HG03457 (cell line): ENCODE data around the gene CTRB2.
"Not testable (repeated sequence)": the region's sequence is repeated elsewhere in the genome, so short reads cannot be mapped to it uniquely, and the experiment has no call there.

Experiments
- ATAC-seq: cut with Tn5 transposase; IDR thresholded peaks from one replicate; pipeline ENCODE4 v1.9.1; 2021; ENCODE audit warnings: moderate number of reproducible peaks; ENCODE audit not compliant: unreplicated experiment

Gene CTRB2

DNA sequence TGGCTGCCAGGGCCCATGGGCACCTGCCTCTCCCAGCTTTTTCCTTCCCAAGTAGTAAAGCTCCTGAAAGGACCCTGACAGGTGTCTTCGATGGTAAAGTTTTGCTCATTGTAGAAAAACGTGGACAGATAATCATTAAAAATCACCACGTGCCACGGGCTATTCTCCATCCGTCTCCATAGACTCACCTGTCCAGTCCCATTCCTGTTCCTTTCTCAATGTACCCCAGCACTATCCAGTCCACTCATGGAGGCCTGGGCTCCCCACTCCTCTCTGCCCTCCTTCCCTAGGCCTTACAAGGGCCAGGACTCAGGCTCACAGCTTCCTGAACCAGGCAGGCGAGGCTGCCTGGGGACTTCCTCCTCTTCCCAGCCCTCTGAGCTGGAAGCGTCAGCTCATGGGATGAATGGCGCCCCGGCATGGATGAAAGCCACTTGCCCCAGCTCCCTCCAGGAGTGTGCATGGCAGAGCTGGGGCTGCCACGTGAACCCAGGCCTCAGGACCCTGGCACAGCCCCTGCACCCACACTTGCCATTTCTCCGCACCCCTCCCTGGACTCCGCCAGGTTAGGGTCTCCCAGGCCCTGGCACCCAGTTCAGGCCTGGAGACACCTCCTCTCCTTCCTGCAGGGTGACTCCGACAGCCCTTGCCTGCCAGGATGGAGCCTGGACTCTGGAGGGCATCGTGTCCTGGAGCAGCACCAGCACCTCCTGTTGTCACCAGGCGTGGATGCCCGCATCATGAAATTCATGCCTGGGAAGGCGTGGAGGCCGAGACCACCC is 20.6 kb upstream of the CTRB2 start:
- no peak for ATAC-seq

GRCh38 chr16:75226550-75227360 is 19.8 kb upstream of the CTRB2 start:
- no peak for ATAC-seq

- no peak for ATAC-seq
Measured at GRCh38 chr16:75225678-75226515, 18.9 kb upstream of the CTRB2 start.

GRCh38 chr16:75225092-75225491 is 18.1 kb upstream of the CTRB2 start:
- no peak for ATAC-seq

GRCh38 chr16:75224306-75225082 is 17.5 kb upstream of the CTRB2 start:
- no peak for ATAC-seq

- ATAC-seq, result not testable (repeated sequence)
Measured at GRCh38 chr16:75223129-75223528, 16.2 kb upstream of the CTRB2 start.

GRCh38 chr16:75222271-75222783 is 15.4 kb upstream of the CTRB2 start:
- no peak for ATAC-seq

- no peak for ATAC-seq
Measured at GRCh38 chr16:75219838-75220237, 12.9 kb upstream of the CTRB2 start.

DNA sequence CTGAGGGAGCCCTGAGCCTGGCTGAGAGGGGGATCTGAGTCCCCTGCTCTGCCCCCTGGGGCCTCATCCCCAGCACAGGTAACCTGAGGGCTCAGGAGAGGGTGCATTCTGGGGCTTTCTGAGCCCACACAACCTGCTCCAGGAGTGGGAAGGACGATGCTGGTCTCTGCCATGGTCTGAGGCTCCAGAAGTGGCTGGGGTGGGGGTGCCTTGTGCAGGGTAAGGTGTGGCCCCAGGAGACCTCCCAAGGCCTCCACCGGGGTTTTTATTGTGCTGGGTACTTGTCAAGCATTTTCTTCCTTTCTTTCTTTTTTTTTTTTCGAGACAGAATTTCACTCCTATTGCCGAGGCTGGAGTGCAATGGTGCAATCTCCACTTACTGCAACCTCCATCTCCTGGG is 12.1 kb upstream of the CTRB2 start:
- no peak for ATAC-seq

DNA sequence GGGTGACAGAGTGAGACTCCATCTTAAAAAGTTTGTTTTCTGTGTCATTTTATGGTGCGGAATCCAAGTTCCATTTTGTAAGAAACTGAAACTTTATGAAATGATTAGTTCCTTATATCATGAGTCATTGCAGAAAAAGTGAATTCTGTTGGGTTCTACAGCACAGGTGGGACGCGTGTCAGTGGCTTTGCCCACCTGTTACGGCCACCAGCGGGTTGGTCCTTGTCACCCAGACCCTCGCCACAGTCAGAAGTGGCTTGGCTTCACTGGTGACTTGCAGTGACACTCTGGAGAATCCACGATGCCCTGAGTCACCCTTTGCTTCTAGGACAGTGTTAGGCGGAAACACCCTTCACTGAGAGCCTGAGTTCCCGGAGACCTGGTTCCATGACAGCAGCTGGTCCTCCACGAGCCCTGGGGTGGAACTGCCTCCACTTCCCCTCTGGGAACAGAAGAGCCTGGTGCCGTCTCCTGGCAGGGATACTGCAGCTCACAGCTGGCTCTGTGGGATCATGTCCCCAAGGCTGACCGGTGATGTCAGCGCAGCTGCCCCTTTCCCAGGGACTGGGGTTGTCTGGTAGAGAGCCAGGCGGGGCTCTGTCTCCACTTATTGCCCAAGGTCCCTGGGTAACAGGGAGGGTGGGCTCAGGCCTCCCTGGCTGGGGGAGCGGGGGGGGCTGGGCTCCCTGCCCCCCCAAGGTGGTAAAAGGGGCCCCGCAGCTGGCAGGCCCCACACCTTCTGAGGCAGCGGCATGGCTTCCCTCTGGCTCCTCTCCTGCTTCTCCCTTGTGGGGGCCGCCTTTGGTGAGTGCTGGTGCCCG is 11.5 kb upstream of the CTRB2 start, which contains the start of gene CTRB1:
Gene CTRB1, plus strand, starts transcription at position 733 of the 821 bp plus-strand sequence. Its CDS starts 20 bp downstream, at position 753.
- ATAC-seq, result no peak

- no peak for ATAC-seq
Measured at GRCh38 chr16:75217389-75217851, 10.5 kb upstream of the CTRB2 start.

DNA sequence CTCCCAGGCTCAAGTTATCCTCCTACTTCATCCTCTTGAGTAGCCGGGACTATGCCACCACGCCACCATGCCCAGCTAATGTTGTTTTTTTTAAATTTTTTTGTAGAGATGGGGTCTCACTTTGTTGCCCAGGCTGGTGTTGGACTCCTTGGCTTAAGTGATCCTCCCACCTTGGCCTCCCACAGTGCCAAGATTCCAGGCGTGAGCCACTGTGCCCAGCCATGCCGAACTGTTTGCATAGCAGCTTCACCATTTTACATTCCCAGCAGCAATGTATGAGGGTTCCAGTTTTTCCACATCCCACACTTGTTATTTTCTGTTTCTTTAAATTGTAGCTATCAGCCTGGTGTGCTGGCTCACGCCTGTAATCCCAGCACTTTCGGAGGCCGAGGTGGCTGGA is 9.6 kb upstream of the CTRB2 start:
- ATAC-seq, result no peak

- ATAC-seq, result no peak
Measured at GRCh38 chr16:75216127-75216526, 9.2 kb upstream of the CTRB2 start.

DNA sequence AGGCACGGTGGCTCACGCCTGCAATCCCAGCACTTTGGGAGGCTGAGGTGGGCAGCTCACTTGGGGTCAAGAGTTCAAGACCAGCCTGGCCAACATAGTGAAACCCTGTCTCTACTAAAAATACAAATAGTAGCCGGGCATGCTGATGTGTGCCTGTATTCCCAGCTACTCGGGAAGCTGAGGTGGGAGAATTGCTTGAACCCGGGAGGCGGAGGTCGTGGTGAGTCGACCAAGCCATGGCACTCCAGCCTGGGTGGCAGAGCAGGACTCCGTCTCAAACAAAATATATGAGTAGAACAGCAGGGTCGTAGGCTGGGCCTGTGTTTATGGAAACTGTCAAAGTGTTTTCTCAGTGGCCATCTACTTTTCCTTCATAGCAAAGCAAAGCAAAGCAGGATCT is 4.3 kb upstream of the CTRB2 start:
- not testable (repeated sequence) for ATAC-seq

DNA sequence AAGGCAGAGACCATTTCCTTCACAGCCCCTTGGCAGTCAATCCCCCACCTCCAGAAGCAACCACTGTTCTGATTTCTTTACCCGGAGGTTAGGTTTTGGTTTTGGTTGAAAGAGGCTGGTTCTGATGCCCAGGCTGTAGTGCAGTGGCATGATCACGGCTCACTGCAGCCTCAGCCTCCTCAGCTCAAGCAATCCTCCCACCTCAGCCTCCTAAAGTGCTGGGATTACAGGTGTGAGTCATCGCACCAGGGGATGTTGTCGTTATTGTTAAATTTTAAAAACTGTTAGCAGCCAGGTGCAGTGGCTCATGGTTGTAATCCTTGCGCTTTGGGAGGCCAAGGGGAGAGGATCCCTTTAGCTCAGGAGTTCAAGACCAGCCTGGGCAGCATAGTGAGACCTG is 3.0 kb upstream of the CTRB2 start:
- ATAC-seq, result no peak

DNA sequence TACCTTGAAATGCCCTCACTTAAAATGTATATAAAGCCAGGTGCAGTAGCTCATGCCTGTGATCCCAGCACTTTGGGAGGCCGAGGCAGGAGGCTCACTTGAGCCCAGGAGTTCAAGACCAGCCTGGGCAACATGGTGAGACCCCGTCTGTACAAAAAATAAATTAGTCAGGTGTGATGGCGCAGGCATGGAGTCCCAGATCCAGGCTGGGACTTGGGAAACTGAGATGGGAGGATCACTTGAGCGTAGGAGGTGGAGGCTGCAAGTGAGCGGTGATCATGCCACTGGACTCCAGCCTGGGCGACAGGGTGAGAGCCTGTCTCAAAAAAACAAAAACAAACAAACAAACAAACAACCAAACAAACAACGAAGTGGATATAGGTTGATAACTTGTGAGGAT is 2.6 kb upstream of the CTRB2 start:
- ATAC-seq, result not testable (repeated sequence)

DNA sequence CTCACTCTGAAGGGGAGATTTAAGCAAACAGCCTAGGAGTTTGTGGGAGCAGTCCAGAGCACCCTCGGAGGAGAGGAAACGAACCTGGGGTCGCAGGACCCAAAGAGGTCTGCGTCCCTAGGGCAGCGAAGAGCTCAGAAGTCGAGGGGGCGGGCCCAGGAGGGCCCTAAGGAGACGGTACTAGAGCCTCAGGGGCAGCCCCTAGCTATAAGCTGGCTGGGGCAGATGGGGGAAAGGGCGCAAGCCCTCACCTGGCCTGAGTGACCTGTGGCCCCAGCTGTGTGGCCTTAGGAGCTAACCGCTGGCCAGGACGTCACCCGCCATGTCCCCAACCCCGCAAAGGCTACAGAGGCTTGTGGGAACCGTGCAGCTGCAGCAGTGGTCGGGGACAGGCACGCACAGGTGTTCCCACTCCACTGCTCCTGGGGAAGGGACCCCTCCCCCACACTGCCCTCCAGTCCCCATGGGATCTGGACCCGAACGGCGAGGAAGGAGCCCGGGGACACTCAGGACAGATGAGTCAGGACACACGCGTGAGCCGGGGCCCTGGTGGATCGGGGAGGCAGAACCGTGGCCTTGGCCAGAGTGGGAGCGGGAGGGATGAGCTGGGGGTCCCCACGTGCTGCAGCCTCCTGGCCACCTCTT is 2.0 kb upstream of the CTRB2 start:
- no peak for ATAC-seq

DNA sequence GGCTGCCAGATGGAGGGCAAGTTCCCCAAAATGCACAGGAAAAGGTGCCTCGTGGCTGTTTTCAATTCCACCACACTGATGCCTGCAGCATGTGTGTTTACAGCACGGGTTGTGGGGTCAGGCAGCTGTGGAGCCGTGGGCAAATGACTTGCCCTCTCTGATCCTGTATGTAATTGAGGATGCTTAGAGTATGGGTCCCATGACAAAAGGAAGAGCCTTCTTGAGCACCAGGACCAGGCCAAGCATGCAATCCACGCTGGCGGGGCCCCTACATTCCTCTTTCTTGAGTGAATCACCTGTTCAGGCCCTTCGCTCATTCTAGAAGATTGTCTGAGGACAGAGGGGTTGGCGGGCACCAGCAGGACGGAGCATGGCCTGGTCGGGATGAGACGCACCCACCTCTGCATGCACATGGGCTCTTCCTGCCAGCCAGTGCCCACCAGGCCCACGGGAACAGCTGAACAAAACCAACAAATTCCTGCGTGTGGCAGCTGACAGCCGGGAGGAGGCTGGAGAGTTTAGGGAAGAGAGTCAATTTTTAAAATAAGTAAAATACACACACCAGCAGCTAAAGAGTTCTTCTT is 1.4 kb upstream of the CTRB2 start:
- no peak for ATAC-seq
